Measurements from ENCODE around the gene SPEM2. TPM values are rescaled to one million over a fixed set of nuclear protein-coding genes. Genes with fewer than 3 reads are reported as not detected.

SPEM2 gene
- total and polyA plus RNA-seq, 7 donors = 0.03 TPM; not detected in 6

DNA sequence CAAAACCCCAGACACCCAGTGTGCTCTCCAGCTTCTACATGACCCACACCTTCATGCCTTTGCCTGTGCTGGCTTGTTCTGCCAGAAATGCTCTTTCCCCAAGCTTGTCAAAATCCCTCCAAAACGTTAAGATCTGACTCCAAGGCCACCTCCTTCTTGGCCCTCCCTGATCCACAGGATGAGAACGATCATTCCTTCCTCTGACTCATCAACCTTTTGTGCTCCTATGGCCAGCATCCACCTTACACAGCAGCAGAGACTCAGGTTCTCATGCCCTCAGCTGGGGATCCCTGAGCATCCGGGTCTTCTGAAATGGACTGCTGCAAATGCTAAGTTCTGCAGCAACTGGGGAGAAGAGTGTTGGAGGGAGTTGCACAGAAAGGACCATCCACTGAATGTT is 51.1 kb downstream of the SPEM2 start:
- TF ChIP-seq CTCF (IDR thresholded peaks at IDR 0.05) = no peak
- peak overlapping the region; percentile 99 for H3K27ac ChIP-seq

GRCh38 chr17:7476951-7477350 is 51.5 kb downstream of the SPEM2 start:
- no peak for TF ChIP-seq CTCF (IDR thresholded peaks at IDR 0.05)
- Histone ChIP-seq H3K4me3 (peak overlapping the region; percentile 97), H3K4me1 (peaks cover 60% of the 10 kb centered on the region), H3K36me3 (ENCODE audit: insufficient read depth in 1 of 2, low read depth in 1 of 2) (no peaks in the 10 kb centered on the region), H3K27me3 (ENCODE audit: insufficient read depth in 3 of 3, low read length in 2 of 3) (no peaks in the 10 kb centered on the region), H3K27ac (peak overlapping the region; percentile 99), H3K9me3 (no peaks in the 10 kb centered on the region)
- ATAC-seq (no peak), DNase-seq (no peak)
- 68 to 86% (median 71%) methylated on average over 5 of the region's 5 CpGs for WGBS, 3 donors
- intact Hi-C loops (cut with DNase I) = no loop called here

More for the DNA sequence above, 51.1 kb downstream of the SPEM2 start:
- Histone ChIP-seq H3K27me3 (ENCODE audit: insufficient read depth in 3 of 3, low read length in 2 of 3) (no peaks in the 10 kb centered on the region), H3K36me3 (ENCODE audit: insufficient read depth in 1 of 2, low read depth in 1 of 2) (no peaks in the 10 kb centered on the region), H3K9me3 (no peaks in the 10 kb centered on the region), H3K4me3 (peak overlapping the region; percentile 97), H3K4me1 (peaks cover 58% of the 10 kb centered on the region)
- intact Hi-C loops (cut with DNase I) = no loop called here
- DNase-seq (no peak), ATAC-seq (peak in 3 of 4 donors; percentile 32 to 46 (median 40))
- WGBS, 3 donors = 22 to 32% (median 25%) methylated on average over 3 of the region's 3 CpGs

Other genes starting within 250 kb of the SPEM2 start
Only the 30 nearest of the 39 such genes appear.
- 100 to 1,000 TPM; 447 to 492 (median 481) TPM for gene GABARAP, start 183.2 kb upstream of the SPEM2 start, total RNA-seq
- gene GABARAP, start 183.2 kb upstream of the SPEM2 start, polyA plus RNA-seq = 100 to 1,000 TPM; 344 to 569 (median 510) TPM
- gene CTDNEP1, start 173.9 kb upstream of the SPEM2 start, total RNA-seq = 100 to 1,000 TPM; 208 to 332 (median 254) TPM
- 100 to 1,000 TPM; 171 to 281 (median 196) TPM for gene CTDNEP1, start 173.9 kb upstream of the SPEM2 start, polyA plus RNA-seq
- 10 to 100 TPM; 55.7 to 87.0 (median 74.8) TPM for gene ELP5, start 173.4 kb upstream of the SPEM2 start, total RNA-seq
- 100 to 1,000 TPM in 1 of 3 donors, 10 to 100 TPM in 2; 50.4 to 104 (median 86.0) TPM for gene ELP5, start 173.4 kb upstream of the SPEM2 start, polyA plus RNA-seq
- gene CLDN7, start 163.1 kb upstream of the SPEM2 start, total RNA-seq = 1 to 10 TPM in 2 of 4 donors, under 1 TPM in 1, not detected in 1; 0.57 to 1.0 (median 1.0) TPM
- 1 to 10 TPM in 1 of 3 donors, under 1 TPM in 2; 0.48 to 1.1 (median 0.83) TPM for gene CLDN7, start 163.1 kb upstream of the SPEM2 start, polyA plus RNA-seq
- gene SLC2A4, start 143.9 kb upstream of the SPEM2 start, total RNA-seq = 100 to 1,000 TPM in 3 of 4 donors, 10 to 100 TPM in 1; 50.9 to 257 (median 139) TPM
- gene SLC2A4, start 143.9 kb upstream of the SPEM2 start, polyA plus RNA-seq = 100 to 1,000 TPM in 1 of 3 donors, 10 to 100 TPM in 2; 19.4 to 127 (median 33.8) TPM
- 1 to 10 TPM in 1 of 4 donors, under 1 TPM in 3; 0.37 to 1.0 (median 0.75) TPM for gene YBX2, start 131.0 kb upstream of the SPEM2 start, total RNA-seq
- 1 to 10 TPM in 1 of 3 donors, under 1 TPM in 2; 0.14 to 1.8 (median 0.21) TPM for gene YBX2, start 131.0 kb upstream of the SPEM2 start, polyA plus RNA-seq
- gene EIF5A, start 118.0 kb upstream of the SPEM2 start, total RNA-seq = 100 to 1,000 TPM; 293 to 730 (median 567) TPM
- 1,000 to 10,000 TPM in 1 of 3 donors, 100 to 1,000 TPM in 2; 468 to 1,107 (median 518) TPM for gene EIF5A, start 118.0 kb upstream of the SPEM2 start, polyA plus RNA-seq
- gene GPS2, start 110.3 kb upstream of the SPEM2 start, total RNA-seq = 100 to 1,000 TPM in 1 of 4 donors, 10 to 100 TPM in 3; 71.8 to 101 (median 82.5) TPM
- gene GPS2, start 110.3 kb upstream of the SPEM2 start, polyA plus RNA-seq = 100 to 1,000 TPM; 139 to 197 (median 146) TPM
- gene NEURL4, start 96.3 kb upstream of the SPEM2 start, total RNA-seq = 10 to 100 TPM; 24.0 to 53.8 (median 32.6) TPM
- gene NEURL4, start 96.3 kb upstream of the SPEM2 start, polyA plus RNA-seq = 10 to 100 TPM; 20.7 to 38.7 (median 22.9) TPM
- gene ACAP1, start 89.1 kb upstream of the SPEM2 start, total RNA-seq = 10 to 100 TPM; 12.2 to 20.7 (median 15.7) TPM
- gene ACAP1, start 89.1 kb upstream of the SPEM2 start, polyA plus RNA-seq = 10 to 100 TPM in 1 of 3 donors, 1 to 10 TPM in 2; 1.9 to 11.9 (median 2.4) TPM
- gene KCTD11, start 73.5 kb upstream of the SPEM2 start, total RNA-seq = 1 to 10 TPM; 4.5 to 5.2 (median 5.1) TPM
- 10 to 100 TPM in 1 of 3 donors, 1 to 10 TPM in 2; 2.9 to 13.2 (median 9.9) TPM for gene KCTD11, start 73.5 kb upstream of the SPEM2 start, polyA plus RNA-seq
- gene TMEM95, start 70.5 kb upstream of the SPEM2 start, total RNA-seq = not detected
- gene TMEM95, start 70.5 kb upstream of the SPEM2 start, polyA plus RNA-seq = not detected
- gene TNK1, start 44.5 kb upstream of the SPEM2 start, total RNA-seq = under 1 TPM; 0.56 to 0.86 (median 0.78) TPM
- 1 to 10 TPM in 1 of 3 donors, under 1 TPM in 2; 0.57 to 1.7 (median 0.98) TPM for gene TNK1, start 44.5 kb upstream of the SPEM2 start, polyA plus RNA-seq
- 10 to 100 TPM; 13.9 to 16.2 (median 15.1) TPM for gene PLSCR3, start 31.1 kb upstream of the SPEM2 start, total RNA-seq
- 10 to 100 TPM; 16.6 to 20.5 (median 18.7) TPM for gene PLSCR3, start 31.1 kb upstream of the SPEM2 start, polyA plus RNA-seq
- gene TMEM256, start 21.5 kb upstream of the SPEM2 start, total RNA-seq = 10 to 100 TPM; 47.1 to 80.4 (median 53.5) TPM
- gene TMEM256, start 21.5 kb upstream of the SPEM2 start, polyA plus RNA-seq = 10 to 100 TPM; 62.4 to 75.4 (median 69.7) TPM
- gene NLGN2, start 17.8 kb upstream of the SPEM2 start, total RNA-seq = 10 to 100 TPM in 1 of 4 donors, 1 to 10 TPM in 3; 6.5 to 11.5 (median 7.4) TPM
- gene NLGN2, start 17.8 kb upstream of the SPEM2 start, polyA plus RNA-seq = 1 to 10 TPM; 2.8 to 3.1 (median 2.9) TPM
- gene SPEM1, start 5.3 kb upstream of the SPEM2 start, total RNA-seq = not detected
- under 1 TPM in 1 of 3 donors, not detected in 2; 0.06 TPM for gene SPEM1, start 5.3 kb upstream of the SPEM2 start, polyA plus RNA-seq
- not detected for gene SPEM3, start 3.2 kb downstream of the SPEM2 start, total RNA-seq
- under 1 TPM in 1 of 3 donors, not detected in 2; 0.01 TPM for gene SPEM3, start 3.2 kb downstream of the SPEM2 start, polyA plus RNA-seq
- gene TMEM102, start 9.8 kb downstream of the SPEM2 start, total RNA-seq = under 1 TPM; 0.41 to 0.95 (median 0.68) TPM
- gene TMEM102, start 9.8 kb downstream of the SPEM2 start, polyA plus RNA-seq = 1 to 10 TPM in 2 of 3 donors, under 1 TPM in 1; 0.84 to 3.2 (median 1.7) TPM
- gene FGF11, start 13.9 kb downstream of the SPEM2 start, total RNA-seq = 10 to 100 TPM in 3 of 4 donors, 1 to 10 TPM in 1; 2.7 to 21.1 (median 10.1) TPM
- 1 to 10 TPM; 2.0 to 4.4 (median 3.7) TPM for gene FGF11, start 13.9 kb downstream of the SPEM2 start, polyA plus RNA-seq
- 100 to 1,000 TPM; 107 to 190 (median 147) TPM for gene CHRNB1, start 19.4 kb downstream of the SPEM2 start, total RNA-seq
- 100 to 1,000 TPM in 1 of 3 donors, 10 to 100 TPM in 2; 73.0 to 118 (median 91.7) TPM for gene CHRNB1, start 19.4 kb downstream of the SPEM2 start, polyA plus RNA-seq
- 10 to 100 TPM; 29.3 to 43.2 (median 35.5) TPM for gene ZBTB4, start 54.0 kb downstream of the SPEM2 start, total RNA-seq
- gene ZBTB4, start 54.0 kb downstream of the SPEM2 start, polyA plus RNA-seq = 10 to 100 TPM; 10.3 to 20.2 (median 13.5) TPM
- gene SLC35G6, start 55.8 kb downstream of the SPEM2 start, total RNA-seq = not detected
- under 1 TPM in 1 of 3 donors, not detected in 2; 0.05 TPM for gene SLC35G6, start 55.8 kb downstream of the SPEM2 start, polyA plus RNA-seq
- gene POLR2A, start 58.8 kb downstream of the SPEM2 start, total RNA-seq = 10 to 100 TPM; 42.7 to 74.3 (median 56.9) TPM
- 10 to 100 TPM in 2 of 3 donors, 1 to 10 TPM in 1; 8.0 to 68.7 (median 15.0) TPM for gene POLR2A, start 58.8 kb downstream of the SPEM2 start, polyA plus RNA-seq
- gene TNFSF12, start 123.4 kb downstream of the SPEM2 start, total RNA-seq = 10 to 100 TPM; 14.3 to 23.4 (median 15.6) TPM
- 10 to 100 TPM; 10.2 to 18.9 (median 13.8) TPM for gene TNFSF12, start 123.4 kb downstream of the SPEM2 start, polyA plus RNA-seq
- 1 to 10 TPM; 4.0 to 5.4 (median 4.5) TPM for gene TNFSF13, start 133.1 kb downstream of the SPEM2 start, total RNA-seq
- 1 to 10 TPM; 2.8 to 4.3 (median 3.1) TPM for gene TNFSF13, start 133.1 kb downstream of the SPEM2 start, polyA plus RNA-seq
- gene SENP3, start 136.3 kb downstream of the SPEM2 start, total RNA-seq = 10 to 100 TPM; 24.0 to 40.7 (median 38.3) TPM
- 10 to 100 TPM; 44.1 to 90.5 (median 76.1) TPM for gene SENP3, start 136.3 kb downstream of the SPEM2 start, polyA plus RNA-seq
- 10 to 100 TPM; 15.8 to 38.4 (median 26.4) TPM for gene CD68, start 154.0 kb downstream of the SPEM2 start, total RNA-seq
- gene CD68, start 154.0 kb downstream of the SPEM2 start, polyA plus RNA-seq = 100 to 1,000 TPM in 1 of 3 donors, 10 to 100 TPM in 2; 16.5 to 298 (median 21.8) TPM
- gene MPDU1, start 158.2 kb downstream of the SPEM2 start, total RNA-seq = 10 to 100 TPM; 19.3 to 40.6 (median 34.1) TPM
- gene MPDU1, start 158.2 kb downstream of the SPEM2 start, polyA plus RNA-seq = 100 to 1,000 TPM in 1 of 3 donors, 10 to 100 TPM in 2; 53.6 to 147 (median 77.8) TPM
- gene SOX15, start 164.5 kb downstream of the SPEM2 start, total RNA-seq = under 1 TPM; 0.19 to 0.71 (median 0.28) TPM
- under 1 TPM; 0.11 to 0.20 (median 0.17) TPM for gene SOX15, start 164.5 kb downstream of the SPEM2 start, polyA plus RNA-seq